HG03060 (cell line): Measurements from ENCODE around the gene WDFY3.

Experiments used
- ATAC-seq: cut with Tn5 transposase; IDR thresholded peaks from one replicate; pipeline ENCODE4 v1.9.1; 2021; ENCODE audit warnings: low read depth, moderate number of reproducible peaks; ENCODE audit not compliant: unreplicated experiment

WDFY3 gene

DNA sequence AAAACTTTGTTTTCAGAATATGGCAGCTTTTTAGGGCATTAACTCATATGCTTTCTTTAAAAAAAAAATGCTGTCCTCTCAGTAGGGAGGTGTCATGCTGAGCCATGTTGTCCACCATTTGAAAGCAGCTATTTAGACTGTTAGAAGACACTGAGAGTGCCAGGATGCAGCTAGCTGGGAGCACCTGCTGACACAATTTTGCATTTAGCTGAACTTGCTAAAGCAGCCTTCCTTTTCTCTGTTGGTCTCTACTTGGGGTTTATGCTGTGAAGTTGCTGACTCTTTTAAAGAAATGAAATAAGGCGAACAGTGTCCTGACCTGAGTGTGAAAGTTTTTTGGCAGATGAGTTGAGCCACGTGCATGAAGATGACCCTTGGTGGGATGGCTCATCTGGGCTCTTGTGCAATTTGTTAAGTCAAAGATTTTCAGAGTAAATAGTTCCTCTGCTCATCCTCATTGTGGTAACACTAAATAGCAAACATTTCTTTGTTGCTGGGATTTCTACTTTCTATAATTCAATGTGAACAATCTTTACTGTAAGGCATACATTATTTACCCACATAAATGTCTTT is 319.1 kb downstream of the WDFY3 start:
- ATAC-seq: no peak

GRCh38 chr4:84644087-84644486 is 322.4 kb downstream of the WDFY3 start:
- ATAC-seq: no peak

GRCh38 chr4:84639145-84639544 is 327.3 kb downstream of the WDFY3 start:
- no peak for ATAC-seq

DNA sequence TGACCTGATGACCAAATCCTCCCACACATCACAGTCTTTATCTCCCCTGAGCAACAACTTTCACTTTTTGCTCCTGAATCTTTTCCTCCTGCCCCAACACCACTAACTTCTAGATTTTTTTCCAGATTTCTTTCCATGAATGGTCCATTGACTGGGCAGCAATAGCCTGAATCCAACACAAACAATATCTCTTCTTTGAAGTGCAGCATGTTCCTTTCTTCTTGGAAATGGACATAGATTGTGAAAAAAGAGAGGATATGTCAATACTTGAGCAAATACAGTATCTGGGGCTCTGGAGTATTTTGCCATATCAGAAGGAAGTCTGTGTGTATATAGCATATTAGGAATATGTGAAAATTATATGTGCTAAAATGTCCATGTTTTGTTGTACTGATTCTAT is 328.4 kb downstream of the WDFY3 start:
- ATAC-seq: no peak

GRCh38 chr4:84634961-84635360 is 331.5 kb downstream of the WDFY3 start:
- no peak for ATAC-seq

GRCh38 chr4:84632092-84632491 is 334.4 kb downstream of the WDFY3 start:
- ATAC-seq: no peak

DNA sequence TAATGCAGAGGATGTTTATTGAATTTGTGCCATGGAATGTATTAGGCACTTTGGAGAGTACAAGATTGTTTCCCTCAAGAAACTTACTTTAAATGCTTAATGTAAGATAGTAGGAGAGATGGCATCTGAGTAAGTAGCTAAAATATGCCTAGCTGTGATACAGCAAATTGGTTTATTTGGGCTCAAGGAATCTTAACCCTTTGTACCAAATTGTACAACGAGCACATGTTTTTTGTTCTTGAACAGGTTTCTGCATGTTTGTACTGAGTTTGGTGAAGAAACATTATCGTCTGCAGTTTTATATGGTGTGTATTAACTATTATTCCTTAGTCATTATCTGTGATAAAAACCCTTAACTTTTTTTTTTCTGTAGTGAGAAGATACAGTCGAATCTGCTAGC is 334.9 kb downstream of the WDFY3 start:
- no peak for ATAC-seq

DNA sequence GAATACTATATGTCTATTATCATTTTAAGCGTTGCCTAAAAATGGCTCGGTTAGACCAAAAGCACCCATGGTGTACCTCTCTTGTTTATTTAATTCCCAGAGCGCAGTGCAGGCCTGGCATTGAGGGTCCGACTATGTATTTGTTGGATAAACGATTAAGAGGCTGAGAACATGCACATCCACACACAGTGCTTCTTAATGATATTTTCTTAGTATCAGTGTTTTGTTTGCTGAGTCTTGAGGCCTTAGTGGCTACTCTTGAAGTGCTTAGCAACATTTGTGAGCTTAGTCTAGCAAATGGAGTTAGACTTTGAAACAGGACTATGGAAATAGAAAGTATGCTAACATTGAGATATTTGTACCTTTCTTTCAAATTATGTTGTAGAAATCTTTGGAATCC is 339.8 kb downstream of the WDFY3 start:
- ATAC-seq: no peak

- no peak for ATAC-seq
Measured at GRCh38 chr4:84623661-84624060, 342.8 kb downstream of the WDFY3 start.

GRCh38 chr4:84622959-84623358 is 343.5 kb downstream of the WDFY3 start:
- no peak for ATAC-seq
